ENCODE measurements around the gene ZMAT3.
"Not testable (repeated sequence)": the region's sequence is repeated elsewhere in the genome, so short reads cannot be mapped to it uniquely, and the experiment has no call there.

Gene ZMAT3

GRCh38 chr3:179063945-179064560 is 7.6 kb downstream of the ZMAT3 start:
- H3K79me2 ChIP-seq (ENCODE audit: insufficient read depth, low read length) = peaks cover 30% of the 10 kb centered on the region
- no peaks in the 10 kb centered on the region for H3K9me2 ChIP-seq (replicated peaks; ENCODE audit: low read depth, low read length)
- no peak overlapping the region for H2AFZ ChIP-seq (ENCODE audit: low read length)
- no peaks in the 10 kb centered on the region for H3K27me3 ChIP-seq (ENCODE audit: insufficient read depth, low read length, poor library complexity, severe bottlenecking)
- H3K36me3 ChIP-seq (ENCODE audit: insufficient read depth, low read length) = no peaks in the 10 kb centered on the region
- TF ChIP-seq EZH2phosphoT487 (IDR thresholded peaks at IDR 0.05; ENCODE audit: borderline replicate concordance) = no peak
- no peak for TF ChIP-seq CTCF (conservative IDR thresholded peaks at IDR 0.05; ENCODE audit: low read length)
- H4K20me1 ChIP-seq (ENCODE audit: insufficient read depth, low read length, poor library complexity, severe bottlenecking) = no peaks in the 10 kb centered on the region
- H3K4me1 ChIP-seq (ENCODE audit: insufficient read depth, low read length, poor library complexity, severe bottlenecking) = peaks cover 15% of the 10 kb centered on the region
- no peak overlapping the region for H3K9ac ChIP-seq (ENCODE audit: low read depth, low read length, poor library complexity, severe bottlenecking)
- no peaks in the 10 kb centered on the region for H3K9me3 ChIP-seq (ENCODE audit: insufficient read depth, low read depth, low read length)
- no peaks in the 10 kb centered on the region for H3F3A ChIP-seq (ENCODE audit: low read depth)
- no peak overlapping the region for H3K4me3 ChIP-seq (ENCODE audit: low read length, poor library complexity, severe bottlenecking)
- H3K4me2 ChIP-seq (ENCODE audit: low read depth, low read length, poor library complexity, severe bottlenecking) = peak overlapping the region; percentile 2

- Histone ChIP-seq H2AFZ (ENCODE audit: low read length) (no peak overlapping the region), H3K9ac (ENCODE audit: low read depth, low read length, poor library complexity, severe bottlenecking) (no peak overlapping the region), H3K9me3 (ENCODE audit: insufficient read depth, low read depth, low read length) (no peaks in the 10 kb centered on the region), H3K4me1 (ENCODE audit: insufficient read depth, low read length, poor library complexity, severe bottlenecking) (no peaks in the 10 kb centered on the region), H3K79me2 (ENCODE audit: insufficient read depth, low read length) (no peaks in the 10 kb centered on the region), H3K4me2 (ENCODE audit: low read depth, low read length, poor library complexity, severe bottlenecking) (no peak overlapping the region), H3K27me3 (ENCODE audit: insufficient read depth, low read length, poor library complexity, severe bottlenecking) (no peaks in the 10 kb centered on the region), H3K9me2 (replicated peaks; ENCODE audit: low read depth, low read length) (no peaks in the 10 kb centered on the region), H4K20me1 (ENCODE audit: insufficient read depth, low read length, poor library complexity, severe bottlenecking) (no peaks in the 10 kb centered on the region), H3F3A (ENCODE audit: low read depth) (no peaks in the 10 kb centered on the region), H3K36me3 (ENCODE audit: insufficient read depth, low read length) (no peaks in the 10 kb centered on the region), H3K4me3 (ENCODE audit: low read length, poor library complexity, severe bottlenecking) (no peak overlapping the region)
- TF ChIP-seq EZH2phosphoT487 (IDR thresholded peaks at IDR 0.05; ENCODE audit: borderline replicate concordance) (no peak), CTCF (conservative IDR thresholded peaks at IDR 0.05; ENCODE audit: low read length) (no peak)
Observed at GRCh38 chr3:179056326-179056725, 15.3 kb downstream of the ZMAT3 start.

- not testable (repeated sequence) for H3K4me3 ChIP-seq (ENCODE audit: low read length, poor library complexity, severe bottlenecking); H3F3A ChIP-seq (ENCODE audit: low read depth); H3K9ac ChIP-seq (ENCODE audit: low read depth, low read length, poor library complexity, severe bottlenecking); H3K27me3 ChIP-seq (ENCODE audit: insufficient read depth, low read length, poor library complexity, severe bottlenecking); H3K36me3 ChIP-seq (ENCODE audit: insufficient read depth, low read length); H3K79me2 ChIP-seq (ENCODE audit: insufficient read depth, low read length); H2AFZ ChIP-seq (ENCODE audit: low read length); H3K4me1 ChIP-seq (ENCODE audit: insufficient read depth, low read length, poor library complexity, severe bottlenecking); H3K4me2 ChIP-seq (ENCODE audit: low read depth, low read length, poor library complexity, severe bottlenecking); H3K9me2 ChIP-seq (replicated peaks; ENCODE audit: low read depth, low read length); H4K20me1 ChIP-seq (ENCODE audit: insufficient read depth, low read length, poor library complexity, severe bottlenecking); H3K9me3 ChIP-seq (ENCODE audit: insufficient read depth, low read depth, low read length)
Observed at GRCh38 chr3:179054565-179054964, 17.0 kb downstream of the ZMAT3 start.

All from Loucy (cell line).